ENCODE measurements around the gene DENND2A. TPM values are rescaled to one million over a fixed set of nuclear protein-coding genes. Genes with fewer than 3 reads are reported as not detected.
"Not testable (repeated sequence)": the region's sequence is repeated elsewhere in the genome, so short reads cannot be mapped to it uniquely, and the experiment has no call there.

DENND2A gene
- total RNA-seq, 1 donor from 2014 or later, result 29.8 TPM

- TF ChIP-seq CTCF (conservative IDR thresholded peaks at IDR 0.05), result no peak
- Mint-ChIP-seq H3K27me3 (ENCODE audit: low read depth) (peaks cover 3% of the 10 kb centered on the region), H3K4me1 (peaks cover 31% of the 10 kb centered on the region), H3K4me3 (peak overlapping the region; percentile 77), H3K9me3 (no peaks in the 10 kb centered on the region), H3K36me3 (ENCODE audit: low read depth) (no peaks in the 10 kb centered on the region), H3K27ac (ENCODE audit: unreplicated experiment) (no peak overlapping the region)
- DNase-seq (ENCODE audit: low read depth, low spot score), result no peak
These were observed 31.4 kb upstream of the DENND2A start for GRCh38 chr7:140671966-140672365.

GRCh38 chr7:140670343-140670935 is 29.8 kb upstream of the DENND2A start:
- TF ChIP-seq CTCF (conservative IDR thresholded peaks at IDR 0.05), result no peak
- H3K27ac Mint-ChIP-seq (ENCODE audit: unreplicated experiment), result no peak overlapping the region
- H3K4me3 Mint-ChIP-seq, result peak overlapping the region; percentile 62
- no peaks in the 10 kb centered on the region for H3K36me3 Mint-ChIP-seq (ENCODE audit: low read depth)
- peaks cover 5% of the 10 kb centered on the region for H3K27me3 Mint-ChIP-seq (ENCODE audit: low read depth)
- no peaks in the 10 kb centered on the region for H3K9me3 Mint-ChIP-seq
- no peak for DNase-seq (ENCODE audit: low read depth, low spot score)
- peaks cover 18% of the 10 kb centered on the region for H3K4me1 Mint-ChIP-seq

GRCh38 chr7:140669862-140670261 is 29.2 kb upstream of the DENND2A start:
- not testable (repeated sequence) for H3K27me3 Mint-ChIP-seq (ENCODE audit: low read depth); H3K9me3 Mint-ChIP-seq; DNase-seq (ENCODE audit: low read depth, low spot score); H3K36me3 Mint-ChIP-seq (ENCODE audit: low read depth)
- peak overlapping the region; percentile 62 for H3K4me3 Mint-ChIP-seq
- H3K4me1 Mint-ChIP-seq, result peaks cover 13% of the 10 kb centered on the region
- peak overlapping the region; percentile 12 for H3K27ac Mint-ChIP-seq (ENCODE audit: unreplicated experiment)

GRCh38 chr7:140669352-140669751 is 28.7 kb upstream of the DENND2A start:
- no peak overlapping the region for H3K4me3 Mint-ChIP-seq
- no peak overlapping the region for H3K27ac Mint-ChIP-seq (ENCODE audit: unreplicated experiment)
- H3K9me3 Mint-ChIP-seq, result no peaks in the 10 kb centered on the region
- TF ChIP-seq CTCF (conservative IDR thresholded peaks at IDR 0.05), result no peak
- H3K4me1 Mint-ChIP-seq, result peaks cover 10% of the 10 kb centered on the region
- DNase-seq (ENCODE audit: low read depth, low spot score), result no peak
- H3K36me3 Mint-ChIP-seq (ENCODE audit: low read depth), result no peaks in the 10 kb centered on the region
- H3K27me3 Mint-ChIP-seq (ENCODE audit: low read depth), result peaks cover 14% of the 10 kb centered on the region

GRCh38 chr7:140668641-140669040 is 28.0 kb upstream of the DENND2A start:
- H3K9me3 Mint-ChIP-seq, result no peaks in the 10 kb centered on the region
- H3K4me1 Mint-ChIP-seq, result peaks cover 8% of the 10 kb centered on the region
- no peak overlapping the region for H3K27ac Mint-ChIP-seq (ENCODE audit: unreplicated experiment)
- H3K36me3 Mint-ChIP-seq (ENCODE audit: low read depth), result no peaks in the 10 kb centered on the region
- TF ChIP-seq CTCF (conservative IDR thresholded peaks at IDR 0.05), result no peak
- DNase-seq (ENCODE audit: low read depth, low spot score), result no peak
- H3K4me3 Mint-ChIP-seq, result no peak overlapping the region
- H3K27me3 Mint-ChIP-seq (ENCODE audit: low read depth), result peaks cover 14% of the 10 kb centered on the region

- no peak for TF ChIP-seq CTCF (conservative IDR thresholded peaks at IDR 0.05)
These were observed 26.9 kb upstream of the DENND2A start for GRCh38 chr7:140667476-140667875.

GRCh38 chr7:140662938-140663337 is 22.3 kb upstream of the DENND2A start:
- peaks cover 21% of the 10 kb centered on the region for H3K27me3 Mint-ChIP-seq (ENCODE audit: low read depth)
- not testable (repeated sequence) for DNase-seq (ENCODE audit: low read depth, low spot score); H3K36me3 Mint-ChIP-seq (ENCODE audit: low read depth); H3K9me3 Mint-ChIP-seq; H3K27ac Mint-ChIP-seq (ENCODE audit: unreplicated experiment); H3K4me1 Mint-ChIP-seq; H3K4me3 Mint-ChIP-seq

More at GRCh38 chr7:140667476-140667875, 26.9 kb upstream of the DENND2A start:
- DNase-seq (ENCODE audit: low read depth, low spot score), result no peak
- H3K4me1 Mint-ChIP-seq, result peaks cover 5% of the 10 kb centered on the region
- H3K36me3 Mint-ChIP-seq (ENCODE audit: low read depth), result no peaks in the 10 kb centered on the region
- no peak overlapping the region for H3K4me3 Mint-ChIP-seq
- no peaks in the 10 kb centered on the region for H3K9me3 Mint-ChIP-seq
- H3K27ac Mint-ChIP-seq (ENCODE audit: unreplicated experiment), result no peak overlapping the region
- peaks cover 21% of the 10 kb centered on the region for H3K27me3 Mint-ChIP-seq (ENCODE audit: low read depth)
